ENCODE measurements around the gene DPRX. TPM values are rescaled to one million over a fixed set of nuclear protein-coding genes. Genes with fewer than 3 reads are reported as not detected.

DPRX gene
- total RNA-seq, 2 donors from 2014 or later = not detected

DNA sequence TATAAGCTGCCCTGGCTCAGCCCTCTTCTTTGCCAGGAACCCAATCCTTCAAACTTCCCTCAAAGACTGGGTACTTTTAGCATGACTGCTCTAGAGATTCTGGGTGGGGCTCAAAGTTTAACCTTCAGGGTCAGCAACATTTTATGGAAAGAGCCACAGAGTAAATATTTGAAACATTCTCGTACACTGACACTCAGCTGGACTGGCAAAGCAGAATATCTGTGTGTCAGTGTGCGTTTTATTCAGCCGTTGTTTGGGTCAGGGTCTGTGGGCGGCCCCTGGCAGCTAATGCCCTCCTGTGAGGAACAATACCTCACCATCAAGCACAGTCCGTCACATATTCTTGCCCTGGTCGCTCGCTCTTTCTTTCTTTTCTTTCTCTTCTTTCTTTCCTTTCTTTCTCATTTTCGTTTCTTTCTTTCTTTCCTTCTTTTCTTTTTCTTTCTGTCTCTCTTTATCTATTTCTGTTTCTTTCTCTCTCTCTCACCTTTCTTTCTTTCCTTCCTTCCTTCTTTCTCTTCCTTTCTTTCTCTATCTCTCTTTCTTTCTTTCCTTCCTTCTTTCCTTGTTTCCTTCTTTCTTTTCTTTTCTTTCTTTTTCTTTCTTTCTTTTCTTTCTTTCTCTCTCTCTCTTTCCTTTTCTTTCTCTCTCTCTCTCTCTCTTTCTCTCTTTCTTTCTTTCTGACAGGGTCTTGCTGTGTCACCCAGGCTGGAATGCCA, 10.7 kb downstream of the DPRX start:
- H3K36me3 Mint-ChIP-seq (ENCODE audit: low read depth) = no peaks in the 10 kb centered on the region
- H3K27me3 Mint-ChIP-seq (ENCODE audit: insufficient read depth) = no peaks in the 10 kb centered on the region
- peaks cover 22% of the 10 kb centered on the region for H3K4me1 Mint-ChIP-seq
- DNase-seq = no peak
- no peaks in the 10 kb centered on the region for H3K4me1 ChIP-seq (ENCODE audit: control insufficient read depth, insufficient read depth, low read length)
- H3K27ac ChIP-seq (ENCODE audit: low read depth, low read length) = no peak overlapping the region
- H3K9me3 ChIP-seq (ENCODE audit: control insufficient read depth, low read length) = no peaks in the 10 kb centered on the region
- H3K9ac ChIP-seq (ENCODE audit: extremely low read depth, low read length, poor library complexity, severe bottlenecking) = no peak overlapping the region
- no peak overlapping the region for H3K4me3 ChIP-seq (ENCODE audit: low read length)
- H3K27me3 ChIP-seq (ENCODE audit: control insufficient read depth, insufficient read depth, low read length, poor library complexity, severe bottlenecking) = no peaks in the 10 kb centered on the region
- no peak overlapping the region for H3K4me3 Mint-ChIP-seq
- peaks cover 9% of the 10 kb centered on the region for H3K9me3 Mint-ChIP-seq
- WGBS, 2 experiments (ENCODE audit: insufficient coverage in 1 of 2, insufficient read length in 1 of 2) = 82 to 83% methylated on average over 8 of the region's 8 CpGs
- H3K36me3 ChIP-seq (ENCODE audit: control insufficient read depth, insufficient read depth, low read length) = no peaks in the 10 kb centered on the region
- H3K27ac Mint-ChIP-seq = no peak overlapping the region
- TF ChIP-seq, protein P1, sequence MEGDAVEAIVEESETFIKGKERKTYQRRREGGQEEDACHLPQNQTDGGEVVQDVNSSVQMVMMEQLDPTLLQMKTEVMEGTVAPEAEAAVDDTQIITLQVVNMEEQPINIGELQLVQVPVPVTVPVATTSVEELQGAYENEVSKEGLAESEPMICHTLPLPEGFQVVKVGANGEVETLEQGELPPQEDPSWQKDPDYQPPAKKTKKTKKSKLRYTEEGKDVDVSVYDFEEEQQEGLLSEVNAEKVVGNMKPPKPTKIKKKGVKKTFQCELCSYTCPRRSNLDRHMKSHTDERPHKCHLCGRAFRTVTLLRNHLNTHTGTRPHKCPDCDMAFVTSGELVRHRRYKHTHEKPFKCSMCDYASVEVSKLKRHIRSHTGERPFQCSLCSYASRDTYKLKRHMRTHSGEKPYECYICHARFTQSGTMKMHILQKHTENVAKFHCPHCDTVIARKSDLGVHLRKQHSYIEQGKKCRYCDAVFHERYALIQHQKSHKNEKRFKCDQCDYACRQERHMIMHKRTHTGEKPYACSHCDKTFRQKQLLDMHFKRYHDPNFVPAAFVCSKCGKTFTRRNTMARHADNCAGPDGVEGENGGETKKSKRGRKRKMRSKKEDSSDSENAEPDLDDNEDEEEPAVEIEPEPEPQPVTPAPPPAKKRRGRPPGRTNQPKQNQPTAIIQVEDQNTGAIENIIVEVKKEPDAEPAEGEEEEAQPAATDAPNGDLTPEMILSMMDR (conservative IDR thresholded peaks at IDR 0.05) = no peak

DNA sequence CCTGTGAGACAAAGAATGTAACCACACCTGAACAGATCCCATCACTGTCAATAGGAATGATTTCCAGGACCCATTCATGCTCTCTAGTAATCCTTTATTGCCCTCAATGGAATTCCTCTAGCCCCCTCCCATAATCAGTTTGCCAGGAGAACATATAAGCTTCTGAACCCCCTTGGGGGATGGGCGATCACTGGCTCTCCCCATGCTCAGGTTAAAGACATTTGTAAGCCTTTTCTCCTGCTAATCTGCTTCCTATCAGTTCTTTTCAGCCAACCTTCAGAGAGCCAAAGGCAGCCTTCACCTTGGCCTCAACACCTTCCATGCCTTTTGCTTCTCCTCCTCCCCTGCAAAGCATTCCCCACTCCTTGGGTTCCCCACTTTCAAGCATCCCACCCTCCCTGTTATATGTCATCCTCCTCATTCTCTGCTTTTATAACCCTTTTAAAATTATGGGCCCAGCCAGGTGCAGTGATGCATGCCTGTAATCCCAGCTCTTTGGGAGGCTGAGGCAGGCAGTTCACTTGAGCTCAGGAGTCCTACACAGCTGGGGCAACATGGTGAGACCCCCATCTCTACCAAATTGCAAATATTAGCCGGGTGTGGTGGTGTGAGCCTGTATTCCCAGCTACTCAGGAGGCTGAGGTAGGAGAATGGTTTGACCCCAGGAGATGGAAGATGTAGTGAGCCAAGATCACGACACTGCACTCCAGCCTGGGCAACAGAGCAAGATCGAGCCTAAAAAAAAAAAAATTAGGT, 12.4 kb downstream of the DPRX start:
- no peaks in the 10 kb centered on the region for H3K27me3 ChIP-seq (ENCODE audit: control insufficient read depth, insufficient read depth, low read length, poor library complexity, severe bottlenecking)
- TF ChIP-seq, protein P1 (conservative IDR thresholded peaks at IDR 0.05) = no peak
- Mint-ChIP-seq H3K4me3 (peak overlapping the region; percentile 3), H3K4me1 (peaks cover 22% of the 10 kb centered on the region), H3K27ac (peak overlapping the region; percentile 17), H3K36me3 (ENCODE audit: low read depth) (peaks cover 1% of the 10 kb centered on the region), H3K9me3 (peaks cover 20% of the 10 kb centered on the region), H3K27me3 (ENCODE audit: insufficient read depth) (no peaks in the 10 kb centered on the region)
- DNase-seq = peak; percentile 77
- no peak overlapping the region for H3K27ac ChIP-seq (ENCODE audit: low read depth, low read length)
- no peaks in the 10 kb centered on the region for H3K36me3 ChIP-seq (ENCODE audit: control insufficient read depth, insufficient read depth, low read length)
- WGBS, 2 experiments (ENCODE audit: insufficient coverage in 1 of 2, insufficient read length in 1 of 2) = 77 to 90% methylated on average over 3 to 4 of the region's 4 CpGs
- no peaks in the 10 kb centered on the region for H3K4me1 ChIP-seq (ENCODE audit: control insufficient read depth, insufficient read depth, low read length)
- H3K9ac ChIP-seq (ENCODE audit: extremely low read depth, low read length, poor library complexity, severe bottlenecking) = no peak overlapping the region
- H3K9me3 ChIP-seq (ENCODE audit: control insufficient read depth, low read length) = peaks cover 7% of the 10 kb centered on the region
- H3K4me3 ChIP-seq (ENCODE audit: low read length) = no peak overlapping the region

DNA sequence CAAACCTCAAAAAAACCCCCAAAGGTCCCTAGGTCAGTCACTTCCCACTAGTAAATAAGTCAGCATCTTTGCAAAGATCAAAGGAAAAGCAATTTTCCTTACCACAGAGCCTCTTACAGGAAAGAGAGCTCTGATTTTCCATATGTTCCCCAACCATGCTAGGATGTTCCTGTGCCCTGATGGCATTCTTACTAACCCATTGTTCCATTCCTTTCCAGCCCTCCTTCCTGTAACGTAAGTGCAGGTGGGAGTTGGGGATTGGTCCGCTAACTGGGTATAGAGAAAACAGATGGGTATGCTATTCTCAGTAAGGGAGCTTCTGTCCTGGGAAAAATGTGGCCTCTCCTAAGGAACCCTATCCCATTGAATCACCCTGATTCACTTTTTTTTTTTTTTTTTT, 14.3 kb downstream of the DPRX start:
- H3K9me3 Mint-ChIP-seq = peaks cover 36% of the 10 kb centered on the region
- Histone ChIP-seq H3K9me3 (ENCODE audit: control insufficient read depth, low read length) (peaks cover 16% of the 10 kb centered on the region), H3K4me3 (ENCODE audit: low read length) (no peak overlapping the region), H3K27ac (ENCODE audit: low read depth, low read length) (no peak overlapping the region), H3K27me3 (ENCODE audit: control insufficient read depth, insufficient read depth, low read length, poor library complexity, severe bottlenecking) (no peaks in the 10 kb centered on the region), H3K4me1 (ENCODE audit: control insufficient read depth, insufficient read depth, low read length) (no peaks in the 10 kb centered on the region), H3K36me3 (ENCODE audit: control insufficient read depth, insufficient read depth, low read length) (no peaks in the 10 kb centered on the region), H3K9ac (ENCODE audit: extremely low read depth, low read length, poor library complexity, severe bottlenecking) (no peak overlapping the region)
- H3K4me3 Mint-ChIP-seq = no peak overlapping the region
- peaks cover 22% of the 10 kb centered on the region for H3K4me1 Mint-ChIP-seq
- no peak for DNase-seq
- peaks cover 8% of the 10 kb centered on the region for H3K36me3 Mint-ChIP-seq (ENCODE audit: low read depth)
- TF ChIP-seq, protein P1 (conservative IDR thresholded peaks at IDR 0.05) = no peak
- no CpG with 5 or more reads among the region's 2 CpGs for WGBS, 2 experiments (ENCODE audit: insufficient coverage in 1 of 2, insufficient read length in 1 of 2)
- H3K27me3 Mint-ChIP-seq (ENCODE audit: insufficient read depth) = no peaks in the 10 kb centered on the region
- H3K27ac Mint-ChIP-seq = no peak overlapping the region

Data from endodermal cell (in vitro differentiated cells).